Subcutaneous abdominal adipose tissue (tissue), 5 donors: ENCODE data around the gene TOP3B.

Source experiments
- H3K27ac ChIP-seq: one replicate; pipeline ENCODE4 v1.7.0; 2013; ENCODE audit warnings: low read depth, mild to moderate bottlenecking, inconsistent platforms, low read length, moderate library complexity
- H3K27me3 ChIP-seq, 5 donors: one replicate each; pipeline ENCODE4 v1.7.0; 2013; ENCODE audit warnings: low read length in 5 of 5, inconsistent platforms in 1 of 5; ENCODE audit not compliant: control insufficient read depth in 5 of 5, insufficient read depth in 4 of 5
- H3K36me3 ChIP-seq, 5 donors: one replicate each; pipeline ENCODE4 v1.7.0; 2013; ENCODE audit warnings: low read length in 5 of 5; ENCODE audit not compliant: control insufficient read depth in 5 of 5, insufficient read depth in 5 of 5
- H3K4me1 ChIP-seq, 5 donors: one replicate each; pipeline ENCODE4 v1.7.0; 2013; ENCODE audit warnings: low read length in 5 of 5, mild to moderate bottlenecking in 3 of 5, moderate library complexity in 1 of 5; ENCODE audit not compliant: control insufficient read depth in 5 of 5, insufficient read depth in 5 of 5
- H3K4me3 ChIP-seq, 5 donors: one replicate each; pipeline ENCODE4 v1.7.0; 2013; ENCODE audit warnings: low read length in 5 of 5, low read depth in 1 of 5
- H3K9ac ChIP-seq, 5 donors: one replicate each; pipeline ENCODE4 v1.7.0; 2013; ENCODE audit warnings: low read length in 5 of 5, mild to moderate bottlenecking in 4 of 5, moderate library complexity in 3 of 5
- H3K9me3 ChIP-seq, 5 donors: one replicate each; pipeline ENCODE4 v1.7.0; 2013; ENCODE audit warnings: low read length in 5 of 5; ENCODE audit not compliant: control insufficient read depth in 5 of 5
- donor health status: healthy.
- donor health status: healthy.
- donor health status: healthy.
- donor health status: healthy.
- donor health status: healthy.

The TOP3B gene

GRCh38 chr22:21970800-21971617 is 11.6 kb downstream of the TOP3B start:
- Histone ChIP-seq H3K27me3 (no peaks in the 10 kb centered on the region), H3K36me3 (peaks cover 0 to 92% (median 86%) of the 10 kb centered on the region in 5 donors), H3K27ac (no peak overlapping the region)

GRCh38 chr22:21970037-21970799 is 12.4 kb downstream of the TOP3B start:
- H3K27me3 ChIP-seq, result no peaks in the 10 kb centered on the region
- no peak overlapping the region for H3K9ac ChIP-seq
- peaks cover 0 to 95% (median 87%) of the 10 kb centered on the region in 5 donors for H3K36me3 ChIP-seq
- H3K9me3 ChIP-seq, result no peaks in the 10 kb centered on the region
- H3K4me1 ChIP-seq, result no peaks in the 10 kb centered on the region
- H3K4me3 ChIP-seq, result no peak overlapping the region
- no peak overlapping the region for H3K27ac ChIP-seq

More at GRCh38 chr22:21970800-21971617, 11.6 kb downstream of the TOP3B start:
- no peak overlapping the region for H3K4me3 ChIP-seq
- H3K9me3 ChIP-seq, result no peaks in the 10 kb centered on the region
- no peak overlapping the region for H3K9ac ChIP-seq
- H3K4me1 ChIP-seq, result no peaks in the 10 kb centered on the region

GRCh38 chr22:21968452-21969129 is 14.0 kb downstream of the TOP3B start:
- no peaks in the 10 kb centered on the region for H3K9me3 ChIP-seq
- H3K36me3 ChIP-seq, result peaks cover 0 to 95% (median 88%) of the 10 kb centered on the region in 5 donors
- H3K27ac ChIP-seq, result no peak overlapping the region
- no peaks in the 10 kb centered on the region for H3K4me1 ChIP-seq
- H3K27me3 ChIP-seq, result no peaks in the 10 kb centered on the region
- H3K9ac ChIP-seq, result no peak overlapping the region
- H3K4me3 ChIP-seq, result no peak overlapping the region

GRCh38 chr22:21967693-21968271 is 14.8 kb downstream of the TOP3B start:
- no peak overlapping the region for H3K4me3 ChIP-seq
- H3K27me3 ChIP-seq, result no peaks in the 10 kb centered on the region
- no peak overlapping the region for H3K27ac ChIP-seq
- no peaks in the 10 kb centered on the region for H3K4me1 ChIP-seq
- no peaks in the 10 kb centered on the region for H3K9me3 ChIP-seq
- no peak overlapping the region for H3K9ac ChIP-seq
- H3K36me3 ChIP-seq, result peaks cover 0 to 95% (median 86%) of the 10 kb centered on the region in 5 donors

- H3K4me3 ChIP-seq, result no peak overlapping the region
- H3K27ac ChIP-seq, result no peak overlapping the region
- H3K36me3 ChIP-seq, result peaks cover 0 to 97% (median 86%) of the 10 kb centered on the region in 5 donors
- no peaks in the 10 kb centered on the region for H3K9me3 ChIP-seq
- no peak overlapping the region for H3K9ac ChIP-seq
- H3K27me3 ChIP-seq, result no peaks in the 10 kb centered on the region
- H3K4me1 ChIP-seq, result no peaks in the 10 kb centered on the region
Measured at GRCh38 chr22:21966643-21967516, 15.7 kb downstream of the TOP3B start.

GRCh38 chr22:21965762-21966288 is 16.8 kb downstream of the TOP3B start:
- H3K4me1 ChIP-seq, result no peaks in the 10 kb centered on the region
- H3K36me3 ChIP-seq, result peaks cover 0 to 97% (median 85%) of the 10 kb centered on the region in 5 donors
- no peak overlapping the region for H3K27ac ChIP-seq
- no peak overlapping the region for H3K4me3 ChIP-seq
- H3K27me3 ChIP-seq, result no peaks in the 10 kb centered on the region
- H3K9me3 ChIP-seq, result no peaks in the 10 kb centered on the region
- H3K9ac ChIP-seq, result no peak overlapping the region

GRCh38 chr22:21964918-21965484 is 17.6 kb downstream of the TOP3B start:
- Histone ChIP-seq H3K36me3 (peaks cover 0 to 97% (median 81%) of the 10 kb centered on the region in 5 donors), H3K27me3 (no peaks in the 10 kb centered on the region), H3K9ac (no peak overlapping the region), H3K4me3 (no peak overlapping the region), H3K4me1 (no peaks in the 10 kb centered on the region), H3K9me3 (no peaks in the 10 kb centered on the region), H3K27ac (no peak overlapping the region)

- no peaks in the 10 kb centered on the region for H3K4me1 ChIP-seq
- no peaks in the 10 kb centered on the region for H3K27me3 ChIP-seq
- H3K4me3 ChIP-seq, result no peak overlapping the region
- no peak overlapping the region for H3K9ac ChIP-seq
- H3K36me3 ChIP-seq, result peaks cover 0 to 99% (median 84%) of the 10 kb centered on the region in 5 donors
- H3K27ac ChIP-seq, result no peak overlapping the region
- H3K9me3 ChIP-seq, result no peaks in the 10 kb centered on the region
Measured at GRCh38 chr22:21964234-21964633, 18.4 kb downstream of the TOP3B start.

- Histone ChIP-seq H3K9ac (no peak overlapping the region), H3K9me3 (no peaks in the 10 kb centered on the region), H3K36me3 (peaks cover 0 to 100% (median 88%) of the 10 kb centered on the region in 5 donors)
Measured at GRCh38 chr22:21963790-21964211, 18.8 kb downstream of the TOP3B start.

More at GRCh38 chr22:21963790-21964211, 18.8 kb downstream of the TOP3B start:
- H3K27me3 ChIP-seq, result no peaks in the 10 kb centered on the region
- no peaks in the 10 kb centered on the region for H3K4me1 ChIP-seq
- no peak overlapping the region for H3K27ac ChIP-seq
- H3K4me3 ChIP-seq, result no peak overlapping the region
